H1 (cell line): ENCODE data around the gene CCDC30. TPM values are rescaled to one million over a fixed set of nuclear protein-coding genes. Genes with fewer than 3 reads are reported as not detected.

Source experiments
- CTCF ChIA-PET: fragments of 300-600 bp; sonication (Branson Sonifier 250); formaldehyde crosslinking; loops from one replicate; lab custom pipeline; 2021; ENCODE audit not compliant: partially characterized antibody; lab: Charles Lee
- POLR2A ChIA-PET: fragments of 300-600 bp; sonication (Branson Sonifier 250); formaldehyde crosslinking; loops from one replicate; lab custom pipeline; 2021; ENCODE audit warnings: inconsistent platforms; ENCODE audit not compliant: partially characterized antibody; lab: Charles Lee
- DNase-seq, 2 experiments: peaks; one replicate each; pipeline versions ENCODE4 v3.0.0 to v3.0.0-alpha.2; 2010 to 2022; ENCODE audit warnings: low spot score in 2 of 2, low read depth in 1 of 2, mixed read lengths in 1 of 2
- FAIRE-seq: peaks from 2 replicates; lab custom pipeline; 2011; peaks lifted over from hg19 to GRCh38; lab: Jason Lieb, UNC
- H2AFZ ChIP-seq: 2 replicates; pipeline ENCODE4 v1.8.1; 2012; ENCODE audit warnings: low read length, inconsistent platforms
- H2AK5ac ChIP-seq: 2 replicates; pipeline ENCODE4 v1.6.1; 2013; ENCODE audit warnings: low read depth, low read length
- H2BK120ac ChIP-seq: replicated peaks from 2 replicates; pipeline ENCODE3; 2013; ENCODE audit warnings: low read depth, low read length, inconsistent platforms
- H2BK12ac ChIP-seq: 2 replicates; pipeline ENCODE4 v1.6.1; 2013; ENCODE audit warnings: low read depth, low read length
- H2BK15ac ChIP-seq: 2 replicates; pipeline ENCODE4 v1.6.1; 2013; ENCODE audit warnings: low read length
- H2BK20ac ChIP-seq: 2 replicates; pipeline ENCODE4 v1.6.1; 2013; ENCODE audit warnings: low read length
- H2BK5ac ChIP-seq: 2 replicates; pipeline ENCODE4 v1.6.1; 2013; ENCODE audit warnings: low read depth, low read length
- H3K14ac ChIP-seq: 2 replicates; pipeline ENCODE4 v1.6.1; 2013; ENCODE audit warnings: inconsistent platforms; ENCODE audit not compliant: insufficient read length
- H3K18ac ChIP-seq: 2 replicates; pipeline ENCODE4 v1.6.1; 2013; ENCODE audit warnings: low read length; ENCODE audit errors: extremely low read depth
- H3K23ac ChIP-seq: 2 replicates; pipeline ENCODE4 v1.6.1; 2013; ENCODE audit warnings: inconsistent platforms; ENCODE audit not compliant: insufficient read length
- H3K23me2 ChIP-seq: 2 replicates; pipeline ENCODE4 v1.6.1; 2013; ENCODE audit warnings: low read depth, low read length
- H3K27ac ChIP-seq: 2 replicates; pipeline ENCODE4 v1.6.1; 2011; ENCODE audit warnings: low read depth, low read length, inconsistent platforms
- H3K27me3 ChIP-seq, 4 experiments: replicated peaks in 1 of 4; 1 replicate in 1 of 4; 2 replicates in 3 of 4; pipeline versions ENCODE4 v1.6.1 to v1.8.1; 2011 to 2013; ENCODE audit warnings: low read length in 3 of 4, mild to moderate bottlenecking in 3 of 4, inconsistent platforms in 2 of 4, mixed read lengths in 2 of 4, moderate library complexity in 1 of 4; ENCODE audit not compliant: control insufficient read depth in 3 of 4, insufficient read depth in 3 of 4; ENCODE audit errors: extremely low read depth in 1 of 4
- H3K36me3 ChIP-seq, 4 experiments: 2 replicates each; pipeline versions ENCODE4 v1.6.1 to v1.8.1; 2011 to 2013; ENCODE audit warnings: mild to moderate bottlenecking in 4 of 4, low read length in 3 of 4, moderate library complexity in 2 of 4, control low read depth in 1 of 4, inconsistent platforms in 1 of 4; ENCODE audit not compliant: insufficient read depth in 4 of 4, control insufficient read depth in 2 of 4
- H3K4ac ChIP-seq: replicated peaks from 2 replicates; pipeline ENCODE3; 2013; ENCODE audit warnings: low read length, low read depth, mixed read lengths, inconsistent platforms; ENCODE audit not compliant: insufficient read length
- H3K4me1 ChIP-seq, 4 experiments: replicated peaks in 1 of 4; 1 replicate in 1 of 4; 2 replicates in 3 of 4; pipeline versions ENCODE4 v1.6.1 to v1.8.1; 2011 to 2013; ENCODE audit warnings: low read length in 3 of 4, inconsistent platforms in 2 of 4, mixed read lengths in 1 of 4; ENCODE audit not compliant: insufficient read depth in 4 of 4, control insufficient read depth in 3 of 4
- H3K4me2 ChIP-seq, 2 experiments: 2 replicates each; pipeline versions ENCODE4 v1.6.1 to v1.8.1; 2011 to 2013; ENCODE audit warnings: low read depth in 2 of 2, low read length in 2 of 2, control low read depth in 1 of 2, inconsistent platforms in 1 of 2, mild to moderate bottlenecking in 1 of 2; ENCODE audit not compliant: insufficient read depth in 1 of 2
- H3K4me3 ChIP-seq, 4 experiments: fragments of 200-600, 300-600 bp in 1 of 4; sonication (generic), shearing (Covaris generic), sonication (Bioruptor Twin) in 1 of 4; 2 replicates each; pipeline versions ENCODE4 v1.5.1 to v1.8.1; 2011 to 2016; ENCODE audit warnings: low read length in 4 of 4, low read depth in 3 of 4, control low read depth in 2 of 4, inconsistent platforms in 2 of 4, mild to moderate bottlenecking in 2 of 4, mixed read lengths in 1 of 4, moderate library complexity in 1 of 4; ENCODE audit not compliant: insufficient read depth in 2 of 4; ENCODE audit errors: extremely low read depth in 1 of 4
- H3K56ac ChIP-seq: replicated peaks from 2 replicates; pipeline ENCODE3; 2013; ENCODE audit warnings: low read depth, mild to moderate bottlenecking, mixed read lengths, low read length, inconsistent platforms; ENCODE audit not compliant: insufficient read length
- H3K79me1 ChIP-seq: 2 replicates; pipeline ENCODE4 v1.6.1; 2013; ENCODE audit warnings: low read depth, low read length, control low read depth
- H3K79me2 ChIP-seq, 2 experiments: 2 replicates each; pipeline versions ENCODE4 v1.6.1 to v1.8.1; 2012 to 2013; ENCODE audit warnings: low read length in 2 of 2, mild to moderate bottlenecking in 2 of 2, inconsistent platforms in 1 of 2; ENCODE audit not compliant: insufficient read depth in 2 of 2, control insufficient read depth in 1 of 2
- H3K9ac ChIP-seq, 4 experiments: replicated peaks in 1 of 4; 1 replicate in 1 of 4; 2 replicates in 3 of 4; pipeline versions ENCODE4 v1.6.1 to v1.8.1; 2011 to 2013; ENCODE audit warnings: low read depth in 3 of 4, low read length in 3 of 4, control low read depth in 2 of 4, mild to moderate bottlenecking in 2 of 4, moderate library complexity in 2 of 4, inconsistent platforms in 1 of 4; ENCODE audit errors: extremely low read depth in 1 of 4
- H3K9me3 ChIP-seq, 2 experiments: 2 replicates each; pipeline versions ENCODE4 v1.6.1 to v1.8.1; 2012 to 2013; ENCODE audit warnings: mild to moderate bottlenecking in 2 of 2, moderate library complexity in 2 of 2, control low read depth in 1 of 2, inconsistent platforms in 1 of 2, low read depth in 1 of 2, low read length in 1 of 2, mixed read lengths in 1 of 2; ENCODE audit not compliant: insufficient read depth in 2 of 2
- H4K20me1 ChIP-seq, 2 experiments: replicated peaks in 1 of 2; 2 replicates each; pipeline versions ENCODE3 to v1.8.1; 2011 to 2013; ENCODE audit warnings: inconsistent platforms in 2 of 2, low read length in 2 of 2, mild to moderate bottlenecking in 1 of 2; ENCODE audit not compliant: insufficient read depth in 2 of 2, control insufficient read depth in 1 of 2
- H4K5ac ChIP-seq: 2 replicates; pipeline ENCODE4 v1.6.1; 2013; ENCODE audit warnings: low read length, low read depth, mixed read lengths, inconsistent platforms; ENCODE audit not compliant: insufficient read length
- H4K8ac ChIP-seq: 2 replicates; pipeline ENCODE4 v1.8.0; 2013; ENCODE audit warnings: mild to moderate bottlenecking, moderate library complexity, low read length, inconsistent platforms; ENCODE audit not compliant: insufficient read depth; ENCODE audit errors: extremely low read depth
- H4K91ac ChIP-seq: replicated peaks from 2 replicates; pipeline ENCODE3; 2013; ENCODE audit warnings: low read length, mixed read lengths, inconsistent platforms; ENCODE audit not compliant: insufficient read length
- BRCA1 ChIP-seq: IDR thresholded peaks from 2 replicates; pipeline ENCODE4 v1.6.1; 2012; ENCODE audit warnings: low read depth, low read length, improper control_type of control experiment
- CBX5 ChIP-seq: fragments of 300-800, 300-1000 bp; sonication (generic); IDR thresholded peaks from 2 replicates; pipeline ENCODE4 v1.7.1; 2016; ENCODE audit warnings: antibody characterized with exemption, low read length, low read depth
- CHD1 ChIP-seq: IDR thresholded peaks from 2 replicates; pipeline ENCODE4 v1.6.1; 2012; ENCODE audit warnings: low read depth, low read length, improper control_type of control experiment
- CHD2 ChIP-seq: IDR thresholded peaks from 2 replicates; pipeline ENCODE4 v1.6.1; 2012; ENCODE audit warnings: low read length, improper control_type of control experiment
- FOSL1 ChIP-seq: IDR thresholded peaks from 2 replicates; pipeline ENCODE4 v1.6.1; 2011; ENCODE audit warnings: mild to moderate bottlenecking, low read depth, low read length, moderate library complexity; ENCODE audit not compliant: insufficient read depth
- GTF2F1 ChIP-seq: IDR thresholded peaks from 2 replicates; pipeline ENCODE4 v1.6.1; 2012; ENCODE audit warnings: low read depth, low read length, improper control_type of control experiment, borderline replicate concordance
- HDAC2 ChIP-seq, 2 experiments: fragments of 300-600 bp in 1 of 2; sonication (generic) in 1 of 2; IDR thresholded peaks; 2 replicates each; pipeline ENCODE4 v1.6.1; 2011 to 2012; ENCODE audit warnings: low read depth in 2 of 2, low read length in 2 of 2, mild to moderate bottlenecking in 2 of 2, moderate library complexity in 2 of 2, borderline replicate concordance in 1 of 2, inconsistent platforms in 1 of 2
- POLR2A ChIP-seq, 2 experiments: IDR thresholded peaks; 1 replicate in 1 of 2; 2 replicates in 1 of 2; pipeline ENCODE4 v1.6.1; 2011; ENCODE audit warnings: low read depth in 2 of 2, low read length in 2 of 2, mild to moderate bottlenecking in 2 of 2; ENCODE audit errors: control extremely low read depth in 1 of 2
- POU5F1 ChIP-seq: IDR thresholded peaks from 2 replicates; pipeline ENCODE4 v1.6.1; 2011; ENCODE audit warnings: low read depth, mild to moderate bottlenecking, low read length, moderate library complexity
- SIRT6 ChIP-seq: IDR thresholded peaks from one replicate; pipeline ENCODE4 v1.7.1; 2012; ENCODE audit warnings: low read length, inconsistent platforms
- SP1 ChIP-seq: IDR thresholded peaks from 2 replicates; pipeline ENCODE4 v1.6.1; 2011; ENCODE audit warnings: low read depth, low read length
- SP4 ChIP-seq: IDR thresholded peaks from 2 replicates; pipeline ENCODE4 v1.6.1; 2012; ENCODE audit warnings: low read length, inconsistent platforms
- TAF1 ChIP-seq: IDR thresholded peaks from 2 replicates; pipeline ENCODE4 v1.6.1; 2011; ENCODE audit warnings: mild to moderate bottlenecking, low read depth, low read length
- WGBS, 2 experiments: shearing (Covaris generic) in 1 of 2; methylation state at CpG; one replicate each; pipeline versions ENCODE4 v1.1.6 to v1.1.7; 2013 to 2015; ENCODE audit warnings: low lambda C conversion rate in 2 of 2, mixed read lengths in 2 of 2, inconsistent platforms in 1 of 2, low coverage in 1 of 2, missing lambda C conversion rate in 1 of 2; ENCODE audit not compliant: insufficient replicate concordance in 2 of 2, insufficient coverage in 1 of 2, insufficient read length in 1 of 2; ENCODE audit errors: extremely low coverage in 1 of 2, missing lambda C conversion rate in 1 of 2; 5-methylcytosine and 5-hydroxymethylcytosine counted together
- polyA plus RNA-seq, 7 experiments: library from polyadenylated mRNA; depleted of rRNA in 3 of 7; stranded (reverse) in 5 of 7; unstranded in 2 of 7; fragments of >200 nt in 5 of 7; fragments of 200-250 nt in 2 of 7; gene quantifications; 1 replicate in 5 of 7; 2 replicates in 1 of 7; 4 replicates in 1 of 7; pipeline versions ENCODE4 v1.2.1 to v1.2.3, GENCODE V29; 2011 to 2013; ENCODE audit warnings: missing spikeins in 2 of 7, mixed read lengths in 2 of 7
- total RNA-seq: library from RNA; stranded (reverse); fragmentation: NEBNext Ultra II Directional; extraction: Animal tissue kit (Norgen Biotek cat#: 25700); gene quantifications from 2 replicates; pipeline ENCODE4 v1.2.1, GENCODE V29; 2021
- TF ChIP-seq, protein P1 (sequence below): IDR thresholded peaks from 2 replicates; pipeline ENCODE4 v1.6.1; 2011; ENCODE audit warnings: low read length, improper control_type of control experiment

CCDC30 gene
- total and polyA plus RNA-seq, 2 of the 8 experiments (the other 6 are each of a cell fraction or from before 2014, with no cell fraction given), result 0.60 to 1.8 TPM

DNA sequence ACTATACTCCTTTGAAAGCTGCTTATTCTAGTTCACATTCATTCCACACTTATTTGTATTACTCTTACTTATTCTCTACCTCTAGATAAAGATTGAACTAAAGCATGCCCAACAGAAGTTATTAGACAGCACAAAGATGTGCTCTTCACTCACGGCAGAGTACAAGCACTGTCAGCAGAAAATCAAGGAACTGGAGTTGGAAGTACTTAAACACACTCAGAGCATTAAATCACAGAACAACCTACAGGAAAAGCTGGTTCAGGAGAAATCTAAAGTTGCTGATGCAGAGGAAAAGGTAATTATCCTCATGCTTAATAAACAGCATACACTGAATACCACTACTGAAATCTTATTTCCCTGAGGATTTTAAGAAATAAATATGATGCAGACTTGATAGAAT is 113.8 kb downstream of the CCDC30 start:
- H3K23me2 ChIP-seq, result no peaks in the 10 kb centered on the region
- no peak for DNase-seq
- no peak overlapping the region for H4K8ac ChIP-seq
- H2AK5ac ChIP-seq, result no peak overlapping the region
- FAIRE-seq, result no peak
- no peak overlapping the region for H2BK20ac ChIP-seq
- no peaks in the 10 kb centered on the region for H3K9me3 ChIP-seq
- H3K79me2 ChIP-seq, result no peaks in the 10 kb centered on the region
- POLR2A ChIA-PET, result interaction anchor here (1.7 kb wide), 1 partner anchor 105 kb away, joined by 4 read pairs; the partner anchor contains the start of gene YBX1
- no peaks in the 10 kb centered on the region for H3K79me1 ChIP-seq
- no peak overlapping the region for H4K91ac ChIP-seq
- H4K5ac ChIP-seq, result no peak overlapping the region
- H3K14ac ChIP-seq, result no peak overlapping the region
- no peak overlapping the region for H3K27ac ChIP-seq
- H2BK5ac ChIP-seq, result no peak overlapping the region
- CTCF ChIA-PET, result interaction anchor here (0.7 to 3.0 kb wide), 10 partner anchors 8 to 180 kb away, joined by 3 to 10 read pairs (median 6); no protein-coding TSS in a partner anchor
- WGBS, 2 experiments, result 81% methylated on average over 1 of the region's 1 CpG; no CpG with 5 or more reads in 1 of the 2 experiments
- H3K4me2 ChIP-seq, result no peak overlapping the region
- H4K20me1 ChIP-seq, result no peaks in the 10 kb centered on the region
- no peak overlapping the region for H2BK12ac ChIP-seq
- no peaks in the 10 kb centered on the region for H3K4me1 ChIP-seq
- H3K9ac ChIP-seq, result no peak overlapping the region
- no peak overlapping the region for H3K4ac ChIP-seq
- H3K18ac ChIP-seq, result no peak overlapping the region
- no peaks in the 10 kb centered on the region for H3K27me3 ChIP-seq
- H3K23ac ChIP-seq, result no peak overlapping the region
- H2BK15ac ChIP-seq, result no peak overlapping the region
- no peak overlapping the region for H3K56ac ChIP-seq
- no peak overlapping the region for H2AFZ ChIP-seq
- H3K36me3 ChIP-seq, result no peaks in the 10 kb centered on the region
- H2BK120ac ChIP-seq, result no peak overlapping the region
- no peak overlapping the region for H3K4me3 ChIP-seq
- no peak for TF ChIP-seq HDAC2 (IDR thresholded peaks at IDR 0.05; ENCODE audit: borderline replicate concordance in 1 of 2, low read depth in 2 of 2, low read length in 2 of 2)
- TF ChIP-seq CHD1, result no peak
- no peak for TF ChIP-seq SP1
- no peak for TF ChIP-seq GTF2F1
- no peak for TF ChIP-seq POLR2A (IDR thresholded peaks at IDR 0.05; ENCODE audit: control extremely low read depth in 1 of 2, low read depth in 2 of 2, low read length in 2 of 2)
- no peak for TF ChIP-seq SIRT6
- no peak for TF ChIP-seq CHD2
- no peak for TF ChIP-seq POU5F1
- TF ChIP-seq FOSL1, result no peak
- TF ChIP-seq BRCA1, result no peak
- TF ChIP-seq, protein P1, sequence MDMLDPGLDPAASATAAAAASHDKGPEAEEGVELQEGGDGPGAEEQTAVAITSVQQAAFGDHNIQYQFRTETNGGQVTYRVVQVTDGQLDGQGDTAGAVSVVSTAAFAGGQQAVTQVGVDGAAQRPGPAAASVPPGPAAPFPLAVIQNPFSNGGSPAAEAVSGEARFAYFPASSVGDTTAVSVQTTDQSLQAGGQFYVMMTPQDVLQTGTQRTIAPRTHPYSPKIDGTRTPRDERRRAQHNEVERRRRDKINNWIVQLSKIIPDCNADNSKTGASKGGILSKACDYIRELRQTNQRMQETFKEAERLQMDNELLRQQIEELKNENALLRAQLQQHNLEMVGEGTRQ, result no peak
- no peak for TF ChIP-seq SP4
- TF ChIP-seq CBX5, result no peak
- TF ChIP-seq TAF1, result no peak
